ENCODE results near the gene SRXN1. TPM values are rescaled to one million over a fixed set of nuclear protein-coding genes. Genes with fewer than 3 reads are reported as not detected.

Gene SRXN1
- polyA plus RNA-seq, 1 donor from 2014 or later: 6.9 TPM

GRCh38 chr20:687468-688203, 34.6 kb upstream of the SRXN1 start:
- no peak overlapping the region for H3K4me2 ChIP-seq (ENCODE audit: low read length)
- H3K9me3 ChIP-seq (ENCODE audit: low read length): no peaks in the 10 kb centered on the region
- no peaks in the 10 kb centered on the region for H4K20me1 ChIP-seq (ENCODE audit: insufficient read depth)
- H3K79me2 ChIP-seq (replicated peaks; ENCODE audit: insufficient read depth, low read length): no peaks in the 10 kb centered on the region
- TF ChIP-seq RAD21 (conservative IDR thresholded peaks at IDR 0.05) (no peak), EZH2 (IDR thresholded peaks at IDR 0.05; ENCODE audit: borderline replicate concordance, insufficient read depth, low read length, poor library complexity, severe bottlenecking) (no peak), POLR2AphosphoS5 (IDR thresholded peaks at IDR 0.05) (no peak), TAF1 (IDR thresholded peaks at IDR 0.05; ENCODE audit: low read depth) (no peak), MXI1 (conservative IDR thresholded peaks at IDR 0.05; ENCODE audit: poor library complexity, severe bottlenecking) (no peak), SMC3 (conservative IDR thresholded peaks at IDR 0.05; ENCODE audit: poor library complexity) (no peak), REST (IDR thresholded peaks at IDR 0.05; ENCODE audit: borderline replicate concordance) (no peak), CTCF (IDR thresholded peaks at IDR 0.05; ENCODE audit: poor library complexity, severe bottlenecking) (no peak), EP300 (conservative IDR thresholded peaks at IDR 0.05; ENCODE audit: poor library complexity, severe bottlenecking) (no peak)
- H3F3A ChIP-seq (ENCODE audit: insufficient read depth, low read length, poor library complexity, severe bottlenecking): peaks cover 4% of the 10 kb centered on the region
- H2AFZ ChIP-seq (ENCODE audit: low read depth, low read length): no peak overlapping the region
- H3K27me3 ChIP-seq (ENCODE audit: insufficient read depth, low read depth, low read length): no peaks in the 10 kb centered on the region
- no peak overlapping the region for H3K9ac ChIP-seq (ENCODE audit: low read length)
- H3K27ac ChIP-seq (ENCODE audit: low read length): no peak overlapping the region
- H3K9me2 ChIP-seq (ENCODE audit: insufficient read depth, low read length): no peaks in the 10 kb centered on the region
- H3K36me3 ChIP-seq (ENCODE audit: insufficient read depth, low read length): no peaks in the 10 kb centered on the region
- H3K4me3 ChIP-seq (ENCODE audit: low read length): no peak overlapping the region

- Histone ChIP-seq H3K4me2 (ENCODE audit: low read length) (no peak overlapping the region), H3K27me3 (ENCODE audit: insufficient read depth, low read depth, low read length) (no peaks in the 10 kb centered on the region), H3K4me3 (ENCODE audit: low read length) (no peak overlapping the region), H3K9me2 (ENCODE audit: insufficient read depth, low read length) (no peaks in the 10 kb centered on the region), H3K79me2 (replicated peaks; ENCODE audit: insufficient read depth, low read length) (no peaks in the 10 kb centered on the region), H3K27ac (ENCODE audit: low read length) (no peak overlapping the region), H3F3A (ENCODE audit: insufficient read depth, low read length, poor library complexity, severe bottlenecking) (peaks cover 1% of the 10 kb centered on the region), H3K9ac (ENCODE audit: low read length) (no peak overlapping the region), H3K36me3 (ENCODE audit: insufficient read depth, low read length) (no peaks in the 10 kb centered on the region), H4K20me1 (ENCODE audit: insufficient read depth) (no peaks in the 10 kb centered on the region), H2AFZ (ENCODE audit: low read depth, low read length) (no peak overlapping the region), H3K9me3 (ENCODE audit: low read length) (no peaks in the 10 kb centered on the region)
- TF ChIP-seq REST (IDR thresholded peaks at IDR 0.05; ENCODE audit: borderline replicate concordance) (no peak), EP300 (conservative IDR thresholded peaks at IDR 0.05; ENCODE audit: poor library complexity, severe bottlenecking) (no peak), MXI1 (conservative IDR thresholded peaks at IDR 0.05; ENCODE audit: poor library complexity, severe bottlenecking) (no peak), TAF1 (IDR thresholded peaks at IDR 0.05; ENCODE audit: low read depth) (no peak), CTCF (IDR thresholded peaks at IDR 0.05; ENCODE audit: poor library complexity, severe bottlenecking) (no peak), RAD21 (conservative IDR thresholded peaks at IDR 0.05) (no peak), EZH2 (IDR thresholded peaks at IDR 0.05; ENCODE audit: borderline replicate concordance, insufficient read depth, low read length, poor library complexity, severe bottlenecking) (no peak), POLR2AphosphoS5 (IDR thresholded peaks at IDR 0.05) (no peak), SMC3 (conservative IDR thresholded peaks at IDR 0.05; ENCODE audit: poor library complexity) (no peak)
Measured at GRCh38 chr20:684676-685319, 31.8 kb upstream of the SRXN1 start.
